ENCODE results near the gene REXO5.
A peak's percentile ranks its signal among the peaks of the same experiment; 100 is the strongest.

DNA sequence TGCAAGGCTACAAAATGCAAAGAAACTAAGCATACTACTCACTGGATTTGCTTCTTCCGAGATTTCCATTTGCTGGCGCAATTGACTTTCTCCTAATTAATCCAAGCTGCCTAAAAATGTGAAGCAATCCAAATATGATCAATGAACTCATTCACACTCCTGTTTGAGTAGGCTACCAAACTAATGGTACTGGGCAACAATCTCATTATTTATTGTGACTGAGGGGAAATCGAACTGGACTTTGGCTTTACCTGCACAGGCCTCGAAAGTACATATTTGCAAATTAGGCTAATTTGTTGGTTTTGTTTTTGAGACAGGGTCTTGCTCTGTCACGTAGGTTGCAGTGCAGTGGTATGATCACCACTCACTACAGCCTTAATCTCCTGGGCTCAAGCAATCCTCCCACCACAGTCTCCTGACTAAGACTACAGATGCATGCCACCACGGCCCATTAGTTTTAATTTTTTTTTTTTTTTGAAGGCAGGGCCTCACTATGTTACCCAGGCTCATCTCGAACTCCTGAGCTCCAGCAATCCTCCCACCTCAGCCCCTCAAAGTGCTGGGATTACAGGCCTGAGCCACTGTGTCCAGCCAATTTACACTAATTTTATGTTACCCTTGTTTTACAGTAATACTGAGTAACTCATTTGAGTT, 2.6 kb upstream of the REXO5 start:
- TF ChIP-seq, protein P1, sequence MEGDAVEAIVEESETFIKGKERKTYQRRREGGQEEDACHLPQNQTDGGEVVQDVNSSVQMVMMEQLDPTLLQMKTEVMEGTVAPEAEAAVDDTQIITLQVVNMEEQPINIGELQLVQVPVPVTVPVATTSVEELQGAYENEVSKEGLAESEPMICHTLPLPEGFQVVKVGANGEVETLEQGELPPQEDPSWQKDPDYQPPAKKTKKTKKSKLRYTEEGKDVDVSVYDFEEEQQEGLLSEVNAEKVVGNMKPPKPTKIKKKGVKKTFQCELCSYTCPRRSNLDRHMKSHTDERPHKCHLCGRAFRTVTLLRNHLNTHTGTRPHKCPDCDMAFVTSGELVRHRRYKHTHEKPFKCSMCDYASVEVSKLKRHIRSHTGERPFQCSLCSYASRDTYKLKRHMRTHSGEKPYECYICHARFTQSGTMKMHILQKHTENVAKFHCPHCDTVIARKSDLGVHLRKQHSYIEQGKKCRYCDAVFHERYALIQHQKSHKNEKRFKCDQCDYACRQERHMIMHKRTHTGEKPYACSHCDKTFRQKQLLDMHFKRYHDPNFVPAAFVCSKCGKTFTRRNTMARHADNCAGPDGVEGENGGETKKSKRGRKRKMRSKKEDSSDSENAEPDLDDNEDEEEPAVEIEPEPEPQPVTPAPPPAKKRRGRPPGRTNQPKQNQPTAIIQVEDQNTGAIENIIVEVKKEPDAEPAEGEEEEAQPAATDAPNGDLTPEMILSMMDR (CRISPR knock-in tag; IDR thresholded peaks at IDR 0.05), result no peak
- TF ChIP-seq, protein P2, sequence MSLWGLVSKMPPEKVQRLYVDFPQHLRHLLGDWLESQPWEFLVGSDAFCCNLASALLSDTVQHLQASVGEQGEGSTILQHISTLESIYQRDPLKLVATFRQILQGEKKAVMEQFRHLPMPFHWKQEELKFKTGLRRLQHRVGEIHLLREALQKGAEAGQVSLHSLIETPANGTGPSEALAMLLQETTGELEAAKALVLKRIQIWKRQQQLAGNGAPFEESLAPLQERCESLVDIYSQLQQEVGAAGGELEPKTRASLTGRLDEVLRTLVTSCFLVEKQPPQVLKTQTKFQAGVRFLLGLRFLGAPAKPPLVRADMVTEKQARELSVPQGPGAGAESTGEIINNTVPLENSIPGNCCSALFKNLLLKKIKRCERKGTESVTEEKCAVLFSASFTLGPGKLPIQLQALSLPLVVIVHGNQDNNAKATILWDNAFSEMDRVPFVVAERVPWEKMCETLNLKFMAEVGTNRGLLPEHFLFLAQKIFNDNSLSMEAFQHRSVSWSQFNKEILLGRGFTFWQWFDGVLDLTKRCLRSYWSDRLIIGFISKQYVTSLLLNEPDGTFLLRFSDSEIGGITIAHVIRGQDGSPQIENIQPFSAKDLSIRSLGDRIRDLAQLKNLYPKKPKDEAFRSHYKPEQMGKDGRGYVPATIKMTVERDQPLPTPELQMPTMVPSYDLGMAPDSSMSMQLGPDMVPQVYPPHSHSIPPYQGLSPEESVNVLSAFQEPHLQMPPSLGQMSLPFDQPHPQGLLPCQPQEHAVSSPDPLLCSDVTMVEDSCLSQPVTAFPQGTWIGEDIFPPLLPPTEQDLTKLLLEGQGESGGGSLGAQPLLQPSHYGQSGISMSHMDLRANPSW (CRISPR knock-in tag; IDR thresholded peaks at IDR 0.05; ENCODE audit: borderline replicate concordance), result peak; percentile 96
- TF ChIP-seq SRSF4 (IDR thresholded peaks at IDR 0.05; ENCODE audit: low read depth, low read length, poor library complexity, severe bottlenecking) (no peak), MYC (CRISPR knock-in tag; IDR thresholded peaks at IDR 0.05; ENCODE audit: borderline replicate concordance) (no peak), HDAC2 (CRISPR knock-in tag; IDR thresholded peaks at IDR 0.05) (peak; percentile 62)

Measured in HepG2 (cell line).